CD4-positive, alpha-beta T cell treated with Interleukin-4 for 1 hour (primary cell): ENCODE data around the gene KLHL1.

Experiments used
- DNase-seq, 2 donors: peaks; one replicate each; pipeline ENCODE4 v3.0.0-alpha.2; 2020 to 2022

Gene KLHL1

GRCh38 chr13:69660155-69660554 is 448.1 kb downstream of the KLHL1 start:
- DNase-seq: no peak

GRCh38 chr13:69657676-69658075 is 450.6 kb downstream of the KLHL1 start:
- DNase-seq: no peak

GRCh38 chr13:69654392-69654791 is 453.9 kb downstream of the KLHL1 start:
- no peak for DNase-seq
